T-helper 9 cell (primary cell): ENCODE data around the gene SOX18.
"Not testable (repeated sequence)": the region's sequence is repeated elsewhere in the genome, so short reads cannot be mapped to it uniquely, and the experiment has no call there.

Experiments used
- DNase-seq: peaks from one replicate; pipeline ENCODE4 v3.0.0-alpha.2; 2020
- total RNA-seq, 2 donors: gene quantifications; one replicate each; lab custom pipeline; 2026; lab: John Stamatoyannopoulos, UW

Gene SOX18
- 0 reads per million in 2 donors for total RNA-seq

- no peak for DNase-seq
Observed at GRCh38 chr20:64049060-64049877, at the start of gene SOX18. Gene SOX18, minus strand, starts transcription at chr20:64049639. Its CDS starts 123 bp downstream, at chr20:64049516.

DNA sequence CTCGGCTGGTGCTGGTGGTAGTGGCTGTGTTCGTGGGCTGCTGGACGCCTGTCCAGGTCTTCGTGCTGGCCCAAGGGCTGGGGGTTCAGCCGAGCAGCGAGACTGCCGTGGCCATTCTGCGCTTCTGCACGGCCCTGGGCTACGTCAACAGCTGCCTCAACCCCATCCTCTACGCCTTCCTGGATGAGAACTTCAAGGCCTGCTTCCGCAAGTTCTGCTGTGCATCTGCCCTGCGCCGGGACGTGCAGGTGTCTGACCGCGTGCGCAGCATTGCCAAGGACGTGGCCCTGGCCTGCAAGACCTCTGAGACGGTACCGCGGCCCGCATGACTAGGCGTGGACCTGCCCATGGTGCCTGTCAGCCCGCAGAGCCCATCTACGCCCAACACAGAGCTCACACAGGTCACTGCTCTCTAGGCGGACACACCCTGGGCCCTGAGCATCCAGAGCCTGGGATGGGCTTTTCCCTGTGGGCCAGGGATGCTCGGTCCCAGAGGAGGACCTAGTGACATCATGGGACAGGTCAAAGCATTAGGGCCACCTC is 49.1 kb upstream of the SOX18 start:
- DNase-seq, result no peak

- DNase-seq, result no peak
Observed at GRCh38 chr20:64096535-64096934, 47.1 kb upstream of the SOX18 start.

- no peak for DNase-seq
Observed at GRCh38 chr20:64095927-64096326, 46.5 kb upstream of the SOX18 start.

- DNase-seq, result no peak
Observed at GRCh38 chr20:64095455-64095854, 46.0 kb upstream of the SOX18 start.

DNA sequence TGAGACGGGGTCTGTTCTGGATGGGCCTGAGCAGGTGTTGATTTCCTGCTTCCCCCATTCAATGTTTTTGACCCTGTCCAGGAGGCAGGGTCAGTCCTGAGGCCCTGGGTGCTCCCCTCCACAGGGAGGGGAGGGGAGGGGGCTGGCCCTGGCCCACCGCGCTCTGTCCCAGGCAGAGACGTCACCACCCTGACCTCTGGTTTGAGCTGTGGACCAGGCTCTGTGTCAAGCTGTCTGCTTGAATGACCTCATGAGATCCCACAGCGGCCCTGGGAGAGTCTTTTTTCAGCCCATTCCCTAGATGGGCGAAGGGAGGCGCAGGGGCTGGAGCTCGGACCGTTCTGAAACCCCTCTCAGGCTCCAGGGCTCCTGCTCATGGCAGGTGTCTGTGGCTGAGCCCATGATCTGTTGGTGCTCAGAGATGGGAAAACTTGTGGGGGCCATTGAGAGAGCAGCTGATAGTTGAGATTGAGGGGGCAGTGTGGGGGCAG is 43.6 kb upstream of the SOX18 start:
- DNase-seq, result no peak

GRCh38 chr20:64092258-64093012 is 43.0 kb upstream of the SOX18 start:
- no peak for DNase-seq

DNA sequence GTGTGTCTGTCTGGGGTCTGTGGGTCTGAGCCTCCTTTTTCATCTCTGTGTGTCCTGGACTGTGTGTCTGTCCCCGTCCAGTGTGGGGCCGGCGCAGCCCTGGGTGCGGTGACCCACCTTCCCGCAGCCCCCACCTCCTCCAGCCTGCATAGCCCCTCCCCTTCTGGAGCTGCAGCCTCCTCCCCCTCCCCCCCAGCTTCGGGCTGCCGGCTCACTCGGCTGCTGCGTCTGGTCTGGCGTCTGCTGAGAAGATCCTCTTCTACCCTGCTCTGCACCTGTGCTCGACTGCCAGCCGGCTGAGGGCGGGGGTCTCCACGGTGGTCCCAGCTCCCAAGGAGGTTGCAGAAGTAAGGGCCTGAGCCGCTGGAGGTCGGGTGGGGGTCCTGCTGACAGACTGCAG is 42.3 kb upstream of the SOX18 start:
- no peak for DNase-seq

GRCh38 chr20:64091340-64091739 is 41.9 kb upstream of the SOX18 start:
- no peak for DNase-seq

- no peak for DNase-seq
Observed at GRCh38 chr20:64090165-64090564, 40.7 kb upstream of the SOX18 start.

- DNase-seq, result not testable (repeated sequence)
Observed at GRCh38 chr20:64088586-64088985, 39.1 kb upstream of the SOX18 start.

- DNase-seq, result not testable (repeated sequence)
Observed at GRCh38 chr20:64087226-64087825, 37.9 kb upstream of the SOX18 start.

- no peak for DNase-seq
Observed at GRCh38 chr20:64086801-64087200, 37.4 kb upstream of the SOX18 start.

- no peak for DNase-seq
Observed at GRCh38 chr20:64084685-64085152, 35.3 kb upstream of the SOX18 start.

DNA sequence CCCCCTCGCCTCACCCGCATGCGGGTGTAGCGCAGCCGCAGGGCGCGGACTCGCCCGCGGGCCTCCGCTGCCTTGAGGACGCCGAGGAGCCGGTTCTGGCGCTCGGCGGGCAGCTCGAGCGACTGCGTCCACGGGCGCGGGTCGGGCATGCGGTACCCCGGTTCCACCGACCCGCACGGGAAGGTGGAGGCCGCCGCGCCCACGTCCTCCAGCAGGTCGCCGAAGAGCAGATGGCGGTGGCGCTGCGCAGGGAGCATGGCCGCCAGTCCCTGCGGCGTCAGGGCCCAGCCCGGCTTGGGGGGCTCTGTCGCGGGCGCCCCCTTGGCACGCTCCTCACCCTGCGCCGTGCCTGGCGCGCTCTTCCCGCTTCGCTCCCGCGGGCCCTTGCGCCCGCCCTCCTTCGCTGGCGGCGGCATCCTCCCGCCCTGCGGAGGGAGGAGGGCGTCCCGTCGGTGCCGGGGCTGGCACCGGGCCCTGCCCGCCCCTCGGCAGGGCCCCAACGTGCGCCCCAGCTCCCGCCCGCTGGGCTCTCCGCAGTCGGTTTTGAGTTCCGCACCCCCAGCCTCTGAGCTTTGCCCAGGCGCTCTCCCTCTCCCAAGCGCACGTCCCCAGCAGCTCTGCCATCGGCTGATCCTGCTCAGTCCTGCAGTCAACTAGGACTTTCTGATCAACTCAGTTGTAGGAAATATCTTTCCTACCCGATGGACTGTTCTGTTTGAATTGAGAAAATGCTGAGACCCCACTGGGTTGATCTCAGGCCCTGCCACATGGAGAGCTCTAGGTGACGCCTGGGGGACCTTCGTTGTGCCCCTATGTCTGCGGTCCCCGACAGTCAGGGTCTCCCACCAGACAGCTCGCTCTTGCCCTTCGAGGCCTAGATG is 34.6 kb upstream of the SOX18 start, which contains the start of gene LKAAEAR1:
TSS of gene LKAAEAR1 (minus strand) at position 595 of the 881 bp plus-strand sequence. CDS start at position 416, 179 bp downstream.
- DNase-seq, result no peak

DNA sequence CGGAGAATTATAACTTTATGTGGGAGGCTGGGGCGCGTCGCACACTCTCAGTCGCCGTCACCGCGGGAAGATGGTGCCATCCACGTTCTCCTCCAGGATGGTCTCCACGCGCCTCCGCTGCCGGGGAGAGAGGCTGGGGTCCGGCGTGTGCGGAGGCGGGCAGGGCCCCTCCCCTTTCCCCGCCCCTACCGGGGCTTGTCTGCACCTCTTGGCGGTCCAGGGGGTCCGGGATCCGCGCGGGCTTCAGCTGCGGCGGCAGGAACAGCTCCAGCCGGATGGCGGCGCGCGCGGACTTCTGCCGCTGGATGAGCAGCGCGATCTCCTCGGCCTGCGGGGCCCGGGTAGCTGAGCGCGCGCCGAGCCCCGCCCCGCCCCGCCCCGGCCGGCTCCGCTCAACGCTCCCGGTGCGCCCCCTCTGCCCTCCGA is 34.0 kb upstream of the SOX18 start:
- DNase-seq, result peak; percentile 56

DNA sequence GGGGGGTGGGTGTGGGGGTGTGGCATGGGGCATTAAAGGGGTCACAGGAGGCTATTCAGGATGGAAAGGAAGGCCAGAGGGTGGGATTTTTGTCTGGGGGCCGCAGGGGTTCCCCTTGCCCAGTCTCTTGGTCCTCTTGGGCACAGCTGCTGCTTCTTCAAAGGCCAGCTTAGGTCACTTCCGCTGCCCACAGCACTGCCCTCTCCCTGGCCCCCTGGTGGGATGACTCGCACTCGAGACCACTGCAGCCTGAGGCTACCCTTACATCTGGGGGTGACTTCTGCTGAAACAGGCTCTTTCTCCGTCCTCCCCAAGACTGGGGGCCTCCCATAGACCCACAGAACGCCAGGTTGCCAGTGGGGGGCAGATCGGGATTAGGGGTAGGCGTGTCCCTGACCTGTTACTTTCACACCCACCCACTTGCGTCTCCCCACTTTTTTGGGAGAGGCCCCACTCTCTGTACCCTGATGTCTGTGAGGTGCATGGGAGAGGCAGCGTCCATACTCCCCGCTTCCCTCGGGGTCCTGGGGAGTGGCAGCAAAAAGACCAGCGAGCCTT is 33.5 kb upstream of the SOX18 start:
- DNase-seq, result no peak

- no peak for DNase-seq
Observed at GRCh38 chr20:64082126-64082731, 32.8 kb upstream of the SOX18 start.

GRCh38 chr20:64081624-64081964 is 32.2 kb upstream of the SOX18 start:
- DNase-seq, result no peak

- no peak for DNase-seq
Observed at GRCh38 chr20:64080813-64081623, 31.6 kb upstream of the SOX18 start.
